HG03175 (cell line): ENCODE data around the gene LRFN3.
"Not testable (repeated sequence)": the region's sequence is repeated elsewhere in the genome, so short reads cannot be mapped to it uniquely, and the experiment has no call there.

Experiments used
- ATAC-seq: cut with Tn5 transposase; IDR thresholded peaks from one replicate; pipeline ENCODE4 v1.9.1; 2021; ENCODE audit warnings: mild to moderate bottlenecking, moderate library complexity; ENCODE audit not compliant: unreplicated experiment

Gene LRFN3

GRCh38 chr19:35935911-35936737 is at the start of gene LRFN3:
LRFN3 (plus strand) TSS chr19:35936374; CDS start chr19:35939426, 3,052 bp downstream.
- no peak for ATAC-seq

DNA sequence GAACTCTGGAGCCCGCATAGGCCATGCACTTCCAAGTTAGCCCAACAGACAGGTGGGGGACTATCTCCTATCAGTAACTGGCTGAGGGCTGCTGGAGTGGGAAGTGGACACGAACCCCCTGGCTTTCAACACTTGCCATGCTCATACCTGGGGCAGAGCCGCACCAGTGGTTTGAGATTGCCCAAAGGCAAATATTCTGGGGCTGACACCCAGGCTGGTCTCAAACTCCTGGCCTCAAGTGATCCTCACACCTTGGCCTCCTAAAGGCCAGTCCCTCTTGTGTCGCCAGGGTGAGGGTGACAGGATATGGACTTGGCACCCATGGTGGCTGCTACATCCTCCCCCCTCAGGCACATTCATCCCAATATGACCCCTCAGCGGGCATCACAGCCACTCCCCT is 49.0 kb upstream of the LRFN3 start:
- no peak for ATAC-seq

GRCh38 chr19:35888398-35888797 is 47.8 kb upstream of the LRFN3 start:
- no peak for ATAC-seq

- no peak for ATAC-seq
Measured at GRCh38 chr19:35889370-35890112, 46.6 kb upstream of the LRFN3 start.

- ATAC-seq = no peak
Measured at GRCh38 chr19:35890113-35890650, 46.0 kb upstream of the LRFN3 start.

DNA sequence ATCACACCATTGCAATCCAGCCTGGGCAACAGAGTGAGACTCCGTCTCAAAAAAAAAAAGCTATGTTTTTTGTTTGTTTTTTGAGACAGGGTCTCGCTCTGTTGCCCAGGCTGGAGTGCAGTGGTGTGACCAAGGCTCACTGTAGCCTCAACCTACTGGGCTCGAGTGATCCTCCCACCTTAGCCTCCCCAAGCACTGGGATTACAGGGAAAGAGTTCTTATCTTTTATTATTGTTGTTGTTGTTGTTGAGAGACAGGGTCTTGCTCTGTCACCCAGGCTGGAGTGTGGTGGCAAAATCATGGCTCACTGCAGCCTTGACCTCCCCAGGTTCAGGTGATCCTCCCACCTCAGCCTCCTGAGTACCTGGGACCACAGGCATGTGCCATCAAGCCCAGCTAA is 44.4 kb upstream of the LRFN3 start:
- not testable (repeated sequence) for ATAC-seq

DNA sequence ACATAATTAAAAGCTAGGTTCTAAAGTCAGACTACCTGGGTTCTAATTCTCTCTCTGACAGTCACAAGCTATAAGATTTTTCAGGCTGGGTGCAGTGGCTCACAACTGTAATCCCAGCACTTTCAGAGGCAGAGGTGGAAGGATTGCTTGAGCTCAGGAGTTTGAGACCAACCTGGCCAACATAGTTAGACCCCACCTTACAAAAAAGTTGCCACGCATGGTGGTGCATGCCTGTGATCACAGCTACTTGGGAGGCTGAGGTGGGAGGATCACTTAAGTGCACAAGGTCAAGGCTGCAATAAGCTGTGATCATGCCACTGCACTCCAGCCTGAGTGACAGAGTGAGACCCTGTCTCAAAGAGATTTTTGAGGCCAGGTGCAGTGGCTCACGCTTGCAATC is 41.8 kb upstream of the LRFN3 start:
- ATAC-seq = no peak

- ATAC-seq = no peak
Measured at GRCh38 chr19:35895911-35896642, 40.1 kb upstream of the LRFN3 start.

DNA sequence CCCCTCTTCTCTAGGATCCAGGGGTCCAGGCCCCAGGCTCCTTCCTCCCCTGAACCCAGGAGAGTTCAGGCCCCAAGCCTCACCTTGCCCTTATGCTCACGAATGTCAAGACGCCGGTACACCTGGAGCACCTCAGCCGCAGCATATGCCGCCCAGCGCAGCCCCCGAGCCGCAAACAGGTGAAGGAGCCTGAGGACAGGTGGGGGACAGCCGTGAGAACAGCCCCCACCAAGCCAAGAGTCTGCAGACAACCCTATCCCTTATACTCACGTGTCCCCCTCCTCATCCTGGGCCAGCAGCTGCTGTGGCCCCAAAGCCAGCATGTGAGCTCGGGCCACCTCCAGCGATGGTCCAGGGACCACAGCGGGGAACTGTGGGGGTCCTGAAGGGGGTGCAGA is 39.5 kb upstream of the LRFN3 start:
- ATAC-seq = no peak

DNA sequence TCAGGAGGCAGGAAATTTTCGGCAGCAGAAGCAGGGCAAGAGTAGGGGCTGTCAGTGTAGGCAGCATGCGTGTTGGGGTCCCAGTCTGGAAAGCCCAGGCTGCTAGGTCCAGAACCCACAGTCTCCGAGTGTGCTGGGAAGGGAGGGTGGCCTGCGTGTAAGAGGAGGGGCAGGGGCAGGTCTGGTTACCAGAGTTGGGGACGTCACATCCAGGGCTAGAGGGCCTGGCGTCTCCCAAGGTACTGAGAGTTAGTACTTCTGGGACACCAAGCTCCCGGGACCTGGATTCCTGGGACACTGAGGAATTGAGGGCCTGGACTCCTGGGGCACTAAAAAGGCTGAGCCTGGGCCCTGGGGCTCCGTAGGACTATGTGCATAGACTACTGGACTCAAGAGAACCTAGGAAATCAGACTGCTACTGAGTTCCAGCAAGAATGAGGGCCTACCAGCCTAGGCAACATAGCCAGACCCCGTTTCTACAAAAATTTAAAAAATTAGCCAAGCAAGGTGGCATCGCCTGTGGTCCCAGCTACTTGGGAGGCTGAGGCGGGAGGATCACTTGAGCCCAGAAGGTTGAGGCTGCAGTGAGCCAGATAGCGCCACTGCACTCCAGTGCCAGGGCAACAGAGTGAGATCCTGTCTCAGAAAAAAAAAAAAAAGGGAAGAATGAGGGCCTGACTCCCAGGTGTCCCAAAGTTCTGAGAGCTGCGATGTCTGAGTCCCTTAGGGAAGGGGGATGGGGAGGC is 38.3 kb upstream of the LRFN3 start:
- no peak for ATAC-seq

DNA sequence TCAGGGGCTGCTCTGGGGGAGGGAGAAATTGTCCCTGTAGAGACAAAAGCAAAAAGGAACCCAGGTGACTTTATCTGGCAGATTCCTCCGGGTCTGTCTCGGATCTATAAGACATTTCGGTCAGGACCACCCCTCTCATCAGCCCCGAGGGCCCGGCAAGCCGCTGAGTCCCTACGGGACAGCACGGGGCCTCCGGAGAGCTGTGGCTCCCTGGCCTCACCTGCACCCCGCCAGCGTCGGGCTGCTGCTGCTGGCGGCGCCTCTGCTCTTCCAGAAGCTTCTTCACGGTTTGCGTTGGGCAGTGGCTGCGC is 37.7 kb upstream of the LRFN3 start:
- ATAC-seq = no peak

- ATAC-seq = peak; percentile 43
Measured at GRCh38 chr19:35899547-35900214, 36.5 kb upstream of the LRFN3 start.

DNA sequence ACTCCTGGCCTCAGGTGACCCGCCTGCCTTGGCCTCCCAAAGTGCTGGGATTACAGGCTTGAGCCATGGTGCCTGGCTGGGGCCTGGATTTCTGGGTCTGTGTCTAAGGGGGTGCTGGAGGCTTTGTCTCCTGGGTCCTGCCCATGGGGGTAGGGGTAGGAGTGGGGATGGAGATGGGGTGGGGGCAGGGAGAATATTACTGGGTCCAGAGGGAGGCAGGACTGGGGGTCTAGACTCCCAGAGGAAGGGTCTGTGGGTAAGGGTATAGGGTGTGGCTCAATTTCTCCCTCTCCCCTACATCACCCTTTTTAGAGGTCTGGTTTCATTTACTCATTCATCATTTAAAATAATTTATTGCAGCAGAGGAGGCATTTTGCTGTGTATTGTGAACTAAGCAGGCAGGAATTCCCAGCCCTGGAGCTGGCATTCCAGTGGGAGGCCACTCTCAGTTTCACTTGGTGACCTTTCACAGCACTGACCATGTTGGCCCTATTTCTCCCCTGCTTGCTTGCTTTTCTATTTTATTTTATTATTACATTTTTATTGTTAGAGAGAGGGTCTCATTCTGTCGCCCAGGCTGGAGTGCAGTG is 35.0 kb upstream of the LRFN3 start:
- no peak for ATAC-seq

DNA sequence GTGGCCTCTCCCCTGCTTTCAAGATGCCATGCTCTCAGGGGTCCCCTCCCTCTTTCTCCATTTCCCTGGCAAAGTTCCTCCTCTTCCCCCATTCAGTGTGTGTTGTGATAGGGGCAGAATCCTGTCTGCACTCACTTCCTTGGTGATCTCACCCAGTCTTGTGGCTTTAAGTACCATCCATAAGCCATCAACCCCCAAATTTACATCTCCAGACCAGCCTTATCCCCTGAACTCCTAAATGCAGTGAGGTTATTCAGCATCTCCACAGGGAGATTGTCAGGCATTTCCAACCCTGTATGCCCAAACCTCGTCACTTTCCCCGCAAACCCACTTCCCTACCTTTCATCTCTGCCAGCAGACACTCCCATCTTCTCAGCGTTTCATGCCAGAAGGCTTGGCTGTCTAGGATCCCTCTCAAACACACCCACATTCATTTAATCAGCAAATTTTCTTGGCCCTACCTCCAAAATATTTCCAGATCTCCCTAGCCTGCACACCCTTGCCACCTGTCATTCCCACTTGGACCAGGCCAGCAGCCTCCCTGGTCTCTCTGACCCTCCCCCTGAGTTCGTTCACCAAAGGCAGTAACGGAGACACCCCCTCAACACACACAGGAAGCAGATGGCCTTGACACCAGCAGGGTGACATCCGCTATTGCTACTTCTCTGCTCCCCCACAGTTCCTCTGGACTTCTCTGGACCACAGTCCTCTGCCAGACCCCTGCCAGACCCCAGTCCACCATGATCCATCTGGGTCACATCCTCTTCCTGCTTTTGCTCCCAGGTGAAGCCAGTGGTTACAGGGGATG is 34.1 kb upstream of the LRFN3 start, which contains the start of gene HCST:
Gene HCST (plus strand): TSS at position 676 of the 808 bp plus-strand sequence. CDS start 65 bp downstream, at position 741.
- ATAC-seq = no peak

GRCh38 chr19:35902870-35903475 is 33.2 kb upstream of the LRFN3 start:
- ATAC-seq = no peak

DNA sequence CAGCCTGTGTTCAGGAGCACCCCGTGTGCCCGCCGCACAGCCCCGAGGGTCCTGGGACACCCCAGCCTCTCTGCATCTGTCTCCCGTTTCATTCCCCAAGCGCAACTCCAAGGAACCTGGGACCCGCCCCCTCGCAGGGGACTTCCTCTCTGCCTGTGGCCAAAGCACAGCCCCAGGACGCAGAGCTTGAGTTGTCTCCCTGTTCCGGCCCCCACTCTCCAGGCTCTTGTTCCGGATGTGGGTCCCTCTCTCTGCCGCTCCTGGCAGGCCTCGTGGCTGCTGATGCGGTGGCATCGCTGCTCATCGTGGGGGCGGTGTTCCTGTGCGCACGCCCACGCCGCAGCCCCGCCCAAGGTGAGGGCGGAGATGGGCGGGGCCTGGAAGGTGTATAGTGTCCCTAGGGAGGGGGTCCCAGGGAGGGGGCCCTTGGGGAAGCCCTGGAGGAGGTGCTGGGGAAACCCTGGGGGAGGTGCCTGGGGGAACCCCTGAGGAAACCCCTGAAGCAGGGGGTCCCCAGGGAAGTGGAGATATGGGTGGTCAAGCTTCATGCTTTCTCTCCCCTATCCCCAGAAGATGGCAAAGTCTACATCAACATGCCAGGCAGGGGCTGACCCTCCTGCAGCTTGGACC is 32.5 kb upstream of the LRFN3 start:
- ATAC-seq = peak; percentile 46

- ATAC-seq = no peak
Measured at GRCh38 chr19:35904311-35905068, 31.7 kb upstream of the LRFN3 start.
